GM18873 (cell line): ENCODE measurements around the gene ERCC6.

Experiments
- ATAC-seq: cut with Tn5 transposase; IDR thresholded peaks from one replicate; pipeline ENCODE4 v1.9.1; 2021; ENCODE audit warnings: mild to moderate bottlenecking, moderate library complexity, moderate number of reproducible peaks; ENCODE audit not compliant: unreplicated experiment, low FRiP score

The ERCC6 gene

DNA sequence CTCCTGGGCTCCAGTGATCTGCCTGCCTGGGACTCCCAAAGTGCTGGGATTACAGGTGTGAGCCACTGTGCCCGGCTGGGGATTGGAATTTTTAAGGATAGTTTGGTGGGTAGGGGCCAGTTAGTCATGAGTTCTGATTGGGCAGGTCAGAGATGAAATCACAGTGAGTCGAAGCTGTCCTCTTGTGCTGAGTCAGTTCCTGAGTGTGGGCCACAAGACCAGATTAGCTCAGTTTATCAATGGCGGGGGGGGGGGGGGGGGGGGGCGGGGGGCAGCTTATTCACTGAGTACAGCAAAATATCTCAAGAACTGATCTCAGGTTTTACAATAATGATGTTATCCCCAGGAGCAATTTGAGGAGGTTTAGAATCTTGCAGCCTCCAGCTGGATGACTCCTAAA lies 11.6 kb upstream of the ERCC6 start:
- ATAC-seq, result no peak

DNA sequence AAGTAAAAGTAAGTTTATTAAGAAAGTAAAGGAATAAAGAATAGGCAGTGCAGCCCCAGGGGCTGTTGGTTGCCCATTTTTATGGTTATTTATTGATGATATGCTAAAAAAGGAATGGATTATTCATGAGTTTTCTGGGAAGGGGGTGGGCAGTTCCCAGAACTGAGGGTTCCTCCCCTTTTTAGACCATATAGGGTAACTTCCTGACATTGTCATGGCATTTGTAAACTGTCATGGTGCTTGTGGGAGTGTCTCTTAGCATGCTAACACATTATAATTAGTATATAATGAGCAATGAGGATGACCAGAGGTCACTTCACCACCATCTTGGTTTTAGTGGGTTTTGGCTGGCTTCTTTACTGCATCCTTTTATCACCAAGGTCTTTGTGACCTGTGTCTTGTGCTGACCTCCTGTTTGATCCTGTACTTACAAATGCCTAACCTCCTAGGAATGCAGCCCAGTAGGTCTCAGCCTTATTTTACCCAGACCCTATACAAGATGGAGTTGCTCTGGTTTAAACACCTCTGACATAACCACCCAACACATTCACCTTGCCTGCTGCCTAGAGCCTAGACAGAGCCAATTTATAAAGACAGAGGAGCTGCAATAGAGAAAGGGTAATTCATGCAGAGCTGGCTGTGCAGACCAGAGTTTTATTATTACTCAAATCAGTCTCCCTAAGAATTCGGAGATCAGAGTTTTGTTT lies 10.9 kb upstream of the ERCC6 start:
- no peak for ATAC-seq

DNA sequence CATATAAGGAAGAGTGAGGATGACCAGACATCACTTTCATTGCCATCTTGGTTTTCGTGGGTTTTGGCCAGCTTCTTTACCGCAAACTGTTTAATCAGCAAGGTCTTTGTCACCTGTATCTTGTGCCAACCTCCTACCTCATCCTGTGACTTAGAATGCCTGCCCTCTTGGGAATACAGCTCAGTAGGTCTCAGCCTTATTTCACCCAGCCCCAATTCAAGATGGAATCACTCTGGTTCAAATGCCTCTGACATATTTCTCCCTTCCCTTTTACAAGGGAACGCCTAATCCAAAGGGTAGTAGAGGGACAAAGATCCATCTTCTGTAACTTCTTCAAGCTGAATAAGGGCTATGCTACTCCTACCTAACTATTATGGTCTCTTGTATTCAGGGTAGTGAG lies 4.7 kb upstream of the ERCC6 start:
- no peak for ATAC-seq

DNA sequence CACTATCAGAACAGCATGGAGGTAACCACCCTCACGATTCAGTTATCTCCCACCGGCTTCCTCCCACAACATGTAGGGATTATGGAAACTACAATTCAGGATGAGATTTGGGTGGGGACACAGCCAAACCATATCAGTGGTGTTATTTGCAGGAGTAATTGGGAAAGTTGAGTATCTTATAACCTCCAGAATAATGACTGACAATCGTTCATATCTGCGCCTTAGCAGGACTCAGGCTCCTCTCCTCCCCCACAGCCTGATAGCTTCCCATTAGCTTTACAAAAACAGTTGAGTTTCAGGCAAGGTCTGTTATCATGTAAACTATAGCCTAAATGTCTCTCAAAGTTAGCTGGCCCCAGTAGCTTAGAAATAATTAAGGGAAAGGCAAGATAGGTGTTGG lies 3.4 kb upstream of the ERCC6 start:
- ATAC-seq, result no peak

DNA sequence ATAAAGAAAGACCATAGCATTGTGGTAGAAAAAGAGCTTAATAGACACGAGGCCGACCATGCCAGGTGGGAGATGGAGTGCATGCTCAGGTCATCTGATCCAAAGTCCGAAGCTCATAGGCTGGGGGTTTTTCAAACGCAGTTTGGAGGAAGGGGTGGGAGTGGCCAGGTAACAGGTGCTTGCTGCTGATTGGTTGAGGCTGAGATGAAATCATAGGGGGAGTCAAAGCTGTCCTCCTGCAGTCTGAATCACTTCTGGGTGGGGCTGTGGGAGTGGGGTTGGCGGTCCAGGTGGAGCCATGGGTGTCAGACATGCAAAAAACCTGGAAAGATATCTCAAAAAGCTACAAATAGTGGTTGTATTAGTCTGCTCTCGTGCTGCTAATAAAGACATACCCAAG lies 2.8 kb upstream of the ERCC6 start:
- no peak for ATAC-seq

DNA sequence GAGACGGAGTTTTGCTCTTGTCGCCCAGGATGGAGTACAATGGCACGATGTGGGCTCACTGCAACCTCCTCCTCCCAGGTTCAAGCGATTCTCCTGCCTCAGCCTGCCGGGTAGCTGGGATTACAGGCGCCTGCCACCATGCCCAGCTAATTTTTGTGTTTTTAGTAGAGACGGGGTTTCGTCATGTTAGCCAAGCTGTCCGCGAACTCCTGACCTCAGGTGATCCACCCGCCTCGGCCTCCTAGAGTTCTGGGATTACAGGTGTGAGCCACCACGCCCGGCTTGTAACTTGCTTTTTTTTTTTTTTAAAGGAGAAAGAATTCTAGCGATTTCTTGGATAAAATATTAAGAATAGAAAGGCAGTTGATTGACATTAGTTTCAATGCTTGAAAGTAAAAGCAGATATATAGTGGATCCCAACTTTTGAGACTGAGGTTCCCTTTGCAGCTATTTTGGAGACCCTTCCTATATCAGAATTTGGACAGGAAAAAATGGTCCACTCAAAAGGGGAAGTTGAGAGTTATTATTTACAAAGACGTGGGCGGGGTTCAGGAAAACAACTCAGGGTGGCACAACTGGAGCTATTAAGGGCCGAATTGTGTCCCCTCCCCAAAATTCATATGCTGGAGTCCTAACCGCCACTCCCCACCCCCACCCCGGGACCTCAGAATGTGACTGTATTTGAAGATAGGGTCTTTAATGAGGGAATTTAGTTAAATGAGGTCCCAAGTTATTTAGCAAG lies 1.3 kb upstream of the ERCC6 start:
- no peak for ATAC-seq

DNA sequence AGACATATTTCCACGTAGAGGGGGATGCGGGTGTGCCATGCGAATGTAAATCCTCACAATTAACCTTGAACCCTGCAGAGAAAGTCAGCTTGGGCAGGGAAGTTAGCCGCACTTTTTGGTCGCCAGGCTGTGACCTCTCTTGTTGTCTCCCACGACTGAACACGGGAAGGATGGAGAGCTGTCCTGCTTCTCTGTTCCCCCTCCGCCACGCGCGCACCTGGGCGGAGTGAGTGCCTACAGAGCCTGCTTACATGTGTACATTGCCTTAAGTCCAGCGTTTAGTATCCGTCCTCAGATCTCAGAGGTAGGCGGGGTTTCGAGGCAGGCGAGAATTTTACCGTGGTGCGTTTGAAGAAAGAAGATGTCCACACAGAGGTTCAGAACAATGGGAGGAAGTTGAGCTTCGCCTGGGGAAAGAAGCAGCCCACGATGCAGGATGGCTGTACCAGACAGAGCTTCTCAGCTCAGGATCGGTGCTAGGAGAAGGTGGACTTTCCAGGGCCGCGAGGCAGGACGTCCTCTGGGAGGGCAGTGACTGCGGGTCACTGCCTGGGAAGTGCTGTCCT lies 482 bp upstream of the ERCC6 start:
- no peak for ATAC-seq

DNA sequence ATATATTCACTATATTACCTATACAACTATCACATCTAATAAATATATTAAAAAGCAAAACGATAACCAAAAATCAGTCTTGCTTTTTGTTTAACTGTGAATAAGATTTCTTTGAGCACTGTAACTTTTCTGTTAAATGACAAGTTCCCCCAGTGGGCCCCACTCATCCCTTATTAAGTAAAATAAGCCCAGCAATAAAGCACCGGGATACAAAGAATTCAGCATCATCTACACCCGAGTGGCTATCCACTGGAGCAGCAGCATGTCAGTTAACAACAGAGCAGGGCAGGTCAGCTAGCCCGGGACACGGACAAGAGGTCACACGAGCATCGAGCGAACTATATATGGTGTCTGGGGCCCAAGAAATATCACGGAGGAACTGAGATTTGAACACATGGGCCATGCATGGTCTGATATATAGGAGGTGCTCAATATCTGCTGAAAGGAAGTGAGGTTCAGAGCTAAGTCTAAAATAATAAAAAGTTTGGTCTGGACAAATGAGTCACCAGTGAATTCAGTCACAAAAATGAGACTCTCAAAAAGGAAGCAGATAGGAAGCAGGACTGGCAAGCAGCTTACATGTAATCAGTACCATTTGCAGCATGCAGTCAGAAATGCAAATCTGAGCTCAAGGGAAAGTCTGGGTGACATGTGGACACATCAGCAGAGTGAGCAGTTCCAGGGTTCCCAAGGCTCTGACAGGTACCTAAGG lies 4.1 kb downstream of the ERCC6 start:
- peak; percentile 62 for ATAC-seq

DNA sequence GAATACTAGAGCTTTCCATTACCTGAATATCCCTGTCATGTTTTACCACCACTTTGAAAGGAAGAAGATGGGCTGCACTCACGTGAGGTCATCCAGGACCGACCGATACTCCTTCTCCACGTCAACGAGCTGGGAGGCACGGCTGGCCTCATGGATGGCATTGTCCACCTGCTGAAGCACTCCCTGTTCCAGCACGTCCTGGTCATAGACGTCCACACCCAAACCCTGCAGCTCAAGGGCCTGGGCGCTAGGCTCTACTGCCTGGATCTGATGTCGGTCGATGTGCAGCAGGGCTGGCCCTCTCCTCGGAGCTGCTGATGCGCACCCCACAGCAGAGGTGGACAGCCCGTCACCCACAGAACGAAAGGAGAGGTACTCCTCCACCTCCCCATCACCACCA lies 6.5 kb downstream of the ERCC6 start:
- ATAC-seq, result no peak

DNA sequence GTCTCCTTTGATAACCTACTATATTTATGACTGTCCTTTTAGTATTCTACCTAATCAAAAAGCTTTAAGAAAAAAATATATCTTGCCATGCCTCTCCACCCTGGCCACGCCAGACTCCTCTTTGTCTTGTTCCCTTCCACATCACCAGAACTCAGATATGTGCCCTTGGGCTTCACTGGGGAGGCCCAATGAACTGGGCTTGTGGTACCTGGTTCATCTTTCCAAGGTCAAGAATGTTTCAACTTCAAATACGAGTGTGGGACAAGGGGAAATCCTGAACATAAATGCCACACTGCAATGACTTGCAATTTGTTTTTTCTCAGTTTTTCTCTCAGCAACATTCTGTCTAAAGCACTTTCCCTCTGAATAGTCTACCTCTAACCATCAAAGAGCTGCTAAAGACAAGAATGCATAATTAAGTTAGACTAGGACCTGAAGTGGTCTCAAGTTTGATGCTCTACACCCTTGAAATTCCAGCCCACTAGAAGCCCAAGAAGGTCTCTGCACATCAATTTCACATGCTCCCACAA lies 9.9 kb downstream of the ERCC6 start:
- ATAC-seq, result no peak

DNA sequence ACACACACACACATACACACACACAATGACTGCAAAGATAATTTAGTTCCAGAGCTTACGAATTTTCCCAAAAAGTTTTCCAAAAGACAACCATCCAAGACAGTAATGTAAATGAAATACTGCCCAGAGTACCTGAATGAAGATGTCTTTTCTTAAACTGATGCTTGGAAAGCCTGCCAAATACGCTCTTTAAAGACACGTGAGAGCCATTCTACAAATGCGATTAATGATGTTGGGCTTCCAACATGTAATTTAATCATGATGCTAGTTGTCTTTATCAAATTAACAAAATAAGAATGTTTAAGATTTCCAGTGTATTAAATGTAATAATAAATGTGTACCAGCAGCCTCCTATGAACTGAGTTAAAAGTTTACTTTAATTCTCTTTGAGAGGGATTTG lies 11.1 kb downstream of the ERCC6 start:
- ATAC-seq, result no peak

DNA sequence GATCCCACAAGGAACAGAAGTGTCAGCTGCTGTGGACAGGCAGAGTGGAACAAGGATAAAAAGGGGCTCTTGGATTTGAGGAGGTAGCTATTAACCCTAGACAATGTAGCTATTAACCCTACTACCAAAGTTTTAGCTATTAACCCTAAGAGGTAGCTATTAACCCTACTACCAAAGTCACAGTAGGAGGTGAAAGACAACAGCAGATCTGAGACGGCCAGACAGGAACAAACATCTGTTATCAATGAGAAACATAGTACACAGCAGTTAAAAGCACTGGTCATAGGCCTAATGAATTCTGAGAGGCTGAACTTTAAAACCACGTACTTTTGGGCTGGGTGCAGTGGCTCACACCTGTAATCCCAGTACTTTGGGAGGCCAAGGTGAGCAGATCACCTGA lies 11.9 kb downstream of the ERCC6 start:
- ATAC-seq, result no peak

DNA sequence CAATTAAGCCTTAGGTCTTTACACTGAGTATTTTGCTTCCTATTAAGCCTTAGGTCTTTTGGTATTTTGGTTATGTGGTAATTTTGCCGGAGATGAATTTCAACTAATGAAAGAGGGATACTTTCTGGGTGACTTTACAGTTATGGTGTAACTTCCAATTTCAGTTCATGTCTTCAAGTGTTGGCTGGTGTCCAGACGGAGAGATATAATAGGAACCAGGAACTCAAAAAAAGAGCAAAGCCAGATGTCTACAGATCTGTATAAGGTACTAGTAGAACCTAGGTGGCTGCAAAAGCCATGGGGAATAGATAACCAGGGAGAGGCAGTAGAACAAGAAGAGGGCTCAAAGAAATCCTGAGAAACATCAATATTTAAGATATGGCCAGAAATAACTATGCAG lies 12.3 kb downstream of the ERCC6 start:
- ATAC-seq, result no peak

DNA sequence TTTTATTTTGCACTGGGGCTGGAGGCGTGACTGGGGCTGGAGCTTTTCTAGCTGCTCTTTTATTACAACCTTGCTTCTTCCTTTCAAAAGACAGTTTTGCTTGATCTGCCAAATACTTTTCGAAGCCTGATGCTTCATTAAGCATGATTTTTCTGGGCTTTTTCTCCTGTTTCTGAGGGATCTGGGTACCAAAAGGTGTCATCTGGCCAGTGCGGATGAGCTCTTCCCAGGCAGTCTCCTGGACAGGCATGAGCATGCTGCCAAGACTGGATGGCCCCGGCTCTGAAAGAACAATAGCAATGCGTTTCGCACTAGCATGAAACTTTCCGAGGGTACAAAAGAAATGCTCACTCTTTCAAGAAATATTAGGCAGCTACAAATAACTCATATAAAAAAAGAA lies 14.4 kb downstream of the ERCC6 start:
- no peak for ATAC-seq

DNA sequence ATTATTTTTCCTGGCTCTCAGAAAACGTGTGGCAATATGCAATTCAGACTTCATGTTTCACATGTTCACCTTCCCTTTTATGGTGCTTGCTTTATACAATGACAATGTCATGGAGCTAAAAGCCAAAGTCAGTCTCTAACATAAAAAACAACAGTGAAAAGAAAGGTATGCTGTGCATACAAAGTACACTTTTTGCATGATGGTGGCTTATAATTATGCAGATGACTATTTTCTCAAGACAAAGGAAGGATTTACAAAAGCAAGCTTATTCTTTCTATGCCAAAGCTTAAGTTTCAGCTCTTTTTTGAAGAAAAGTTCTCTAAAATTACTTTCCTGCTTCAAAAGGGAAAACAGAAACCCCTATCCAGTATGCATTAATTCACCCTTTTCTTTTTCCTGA lies 15.6 kb downstream of the ERCC6 start:
- no peak for ATAC-seq

DNA sequence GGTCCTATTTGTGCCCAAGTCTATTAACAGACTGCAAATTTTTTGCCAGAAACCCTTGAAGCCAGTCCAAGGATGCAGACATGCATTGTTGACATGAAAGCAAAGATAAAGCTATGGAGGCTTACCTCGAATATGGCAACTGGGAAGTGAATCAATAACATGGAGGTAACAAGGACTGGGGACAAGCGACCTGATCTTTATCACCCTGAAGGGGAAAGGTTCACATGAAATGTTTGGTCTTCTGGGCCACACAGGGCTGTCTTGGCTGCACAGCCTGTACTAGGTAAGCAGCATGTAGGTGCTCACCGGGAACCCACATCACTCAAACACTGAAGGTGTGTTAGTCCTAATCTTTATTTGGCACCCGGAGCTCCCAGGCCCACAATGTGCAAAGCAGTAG lies 17.9 kb downstream of the ERCC6 start:
- ATAC-seq, result no peak

DNA sequence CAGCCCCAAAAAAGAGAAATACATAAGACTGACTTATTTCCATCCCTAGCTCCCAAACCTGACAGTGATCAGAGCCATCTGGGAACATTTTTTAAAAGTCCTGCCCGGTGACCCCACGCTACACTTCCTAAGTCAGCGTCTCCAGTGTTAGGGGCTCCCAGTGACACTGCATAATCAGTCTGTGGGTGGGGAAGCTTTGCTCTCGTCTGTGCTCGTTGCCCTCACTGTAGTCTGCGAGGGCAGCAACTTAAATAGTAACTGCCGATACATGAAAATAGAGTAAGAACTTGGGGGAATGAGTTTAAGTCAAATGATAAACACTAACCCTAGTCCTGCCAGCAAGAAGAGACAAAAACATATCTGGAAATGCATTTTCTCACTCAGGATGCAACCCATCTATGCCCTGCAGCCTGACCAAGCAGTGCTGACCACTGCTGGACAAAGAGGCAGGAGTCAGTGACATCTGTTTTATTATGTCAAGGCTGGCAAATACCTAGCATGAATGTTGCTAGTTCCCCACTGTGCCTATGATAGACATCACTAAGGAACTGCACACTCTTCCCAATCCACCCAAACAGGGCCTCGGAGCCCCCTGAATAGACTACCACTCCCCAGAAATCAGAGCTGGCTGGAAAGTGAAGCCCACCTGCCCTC lies 18.7 kb downstream of the ERCC6 start:
- ATAC-seq, result no peak

DNA sequence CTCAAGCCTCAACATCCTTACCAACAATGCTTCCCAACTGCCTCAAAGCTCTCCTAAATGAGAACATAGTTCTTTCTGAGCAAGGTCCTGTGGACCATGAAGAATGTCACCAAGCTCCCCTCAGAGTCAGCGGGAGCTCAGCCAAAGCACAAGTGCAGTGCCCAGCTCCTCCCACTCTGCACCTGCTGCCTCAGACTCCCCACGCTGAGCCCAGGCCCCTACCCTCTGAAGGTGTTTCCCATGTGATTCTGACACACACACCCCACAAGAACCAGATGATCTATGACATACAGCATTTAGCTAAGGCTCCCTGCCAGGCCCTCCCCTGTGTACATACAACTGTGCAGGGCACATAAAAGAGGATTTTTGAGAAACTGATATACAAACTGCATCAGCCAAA lies 19.2 kb downstream of the ERCC6 start:
- no peak for ATAC-seq

DNA sequence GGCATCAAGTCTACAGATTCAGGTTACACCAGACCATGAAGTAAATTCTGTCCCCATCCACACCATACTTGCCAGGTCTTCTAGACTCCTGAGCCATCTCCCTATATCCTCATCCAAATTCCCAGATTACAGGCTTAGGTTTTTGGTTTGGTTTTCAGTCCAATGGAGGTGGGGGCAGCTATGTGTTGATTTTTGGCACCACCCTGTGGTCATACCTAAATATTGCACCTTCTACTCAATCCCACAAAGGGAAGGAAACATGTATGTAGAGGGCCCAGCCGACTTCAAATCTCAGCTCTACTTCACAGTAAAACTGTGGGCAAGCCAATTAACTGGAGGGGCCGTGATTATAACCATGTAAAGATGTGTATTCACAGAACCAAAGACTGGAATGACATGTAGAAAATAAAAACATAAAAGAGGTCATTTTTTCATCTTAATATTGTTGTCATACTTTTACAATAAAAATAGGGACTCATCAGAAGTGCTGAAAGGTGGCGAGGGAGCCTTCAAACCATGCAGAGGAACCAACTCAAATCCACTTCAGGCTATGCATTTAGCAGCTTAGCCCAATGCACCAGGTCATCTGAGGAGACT lies 19.8 kb downstream of the ERCC6 start:
- ATAC-seq, result no peak

DNA sequence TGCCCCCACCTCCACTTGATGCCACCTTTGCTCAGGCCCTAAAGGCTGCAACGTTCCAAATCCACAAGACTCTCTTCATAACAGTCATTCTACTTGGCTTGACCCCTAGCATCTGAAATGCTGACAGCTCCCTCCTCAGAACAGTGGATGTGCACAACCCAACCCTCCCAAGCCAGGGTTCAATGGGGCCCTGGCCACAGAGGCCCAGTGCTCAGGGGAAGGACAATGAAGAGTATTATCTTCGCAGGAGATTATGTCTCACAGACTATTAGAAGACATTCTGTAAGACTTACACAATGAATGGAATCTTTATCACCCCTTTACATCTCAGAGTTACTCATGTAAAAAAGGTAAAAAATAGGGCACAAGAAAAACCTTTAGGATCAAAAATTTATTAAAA lies 20.4 kb downstream of the ERCC6 start:
- ATAC-seq, result no peak
